Heart left ventricle (tissue), 16 donors: ENCODE data around the gene CNTNAP5. TPM values are rescaled to one million over a fixed set of nuclear protein-coding genes. Genes with fewer than 3 reads are reported as not detected.

ENCODE experiments used
- ATAC-seq, 4 donors: fragments of 200-7000 bp; cut with Tn5 transposase; one replicate each; pipeline ENCODE4 v1.9.1; 2020 to 2022; ENCODE audit warnings: moderate library complexity in 4 of 4, mild to moderate bottlenecking in 3 of 4, moderate number of reproducible peaks in 1 of 4
- DNase-seq, 5 donors: peaks; one replicate each; pipeline ENCODE4 v3.0.0-alpha.2; 2020
- H3K27ac ChIP-seq, 12 donors: fragments of 200-600 bp; sonication (generic) in 4 of 12; one replicate each; pipeline versions ENCODE4 v1.5.0 to v1.8.0; 2016 to 2022; ENCODE audit warnings: mild to moderate bottlenecking in 2 of 12
- H3K27me3 ChIP-seq, 9 donors: fragments of 200-600 bp; sonication (generic) in 2 of 9; one replicate each; pipeline versions ENCODE4 v1.5.1 to v1.8.0; 2016 to 2022; ENCODE audit warnings: mild to moderate bottlenecking in 3 of 9
- H3K36me3 ChIP-seq, 9 donors: fragments of 200-600 bp; sonication (generic) in 2 of 9; one replicate each; pipeline versions ENCODE4 v1.5.0 to v1.8.0; 2018 to 2022; ENCODE audit warnings: mild to moderate bottlenecking in 2 of 9
- H3K4me1 ChIP-seq, 12 donors: fragments of 200-600 bp; sonication (generic) in 4 of 12; one replicate each; pipeline versions ENCODE4 v1.5.0 to v1.8.0; 2016 to 2022; ENCODE audit warnings: mild to moderate bottlenecking in 3 of 12
- H3K4me3 ChIP-seq, 12 donors: fragments of 200-600 bp; sonication (generic) in 4 of 12; one replicate each; pipeline versions ENCODE4 v1.5.0 to v1.8.0; 2017 to 2022; ENCODE audit warnings: mild to moderate bottlenecking in 9 of 12, moderate library complexity in 4 of 12
- H3K9me3 ChIP-seq, 12 donors: fragments of 200-600 bp; sonication (generic) in 4 of 12; one replicate each; pipeline versions ENCODE4 v1.5.0 to v1.8.0; 2016 to 2022; ENCODE audit warnings: mild to moderate bottlenecking in 1 of 12
- CTCF ChIP-seq, 12 donors: fragments of 200-600 bp; sonication (generic) in 4 of 12; IDR thresholded peaks; one replicate each; pipeline versions ENCODE4 v1.5.0 to v1.8.0; 2018 to 2022; ENCODE audit warnings: antibody characterized with exemption in 12 of 12, mild to moderate bottlenecking in 5 of 12
- POLR2A ChIP-seq, 2 donors: fragments of 450-650 bp; IDR thresholded peaks; one replicate each; pipeline ENCODE4 v1.6.1; 2017; ENCODE audit warnings: antibody characterized with exemption in 2 of 2, mild to moderate bottlenecking in 2 of 2, moderate library complexity in 2 of 2
- WGBS, 4 donors: extraction: QIAGEN DNeasy Blood & Tissue Kit in 2 of 4; methylation state at CpG; one replicate each; pipeline versions ENCODE4 v1.1.5 to v1.1.7; 2013 to 2018; 5-methylcytosine and 5-hydroxymethylcytosine counted together
- intact Hi-C, 10 donors: fragments of 100-400 bp; cut with DNase I; formaldehyde crosslinking; loops; one replicate each; pipeline versions ENCODE4 v1.11.1 to v1.14.2; 2022
- polyA plus RNA-seq, 2 donors: library from polyadenylated mRNA; stranded (reverse); fragments of 200-250 nt; gene quantifications; one replicate each; pipeline ENCODE4 v1.2.3, GENCODE V29; 2013
- total RNA-seq, 9 donors: library from RNA; depleted of rRNA in 2 of 9; stranded (reverse); fragments of >200 nt in 2 of 9; fragmentation: NEBNext Ultra II Directional in 3 of 9; extraction: Animal tissue kit (Norgen Biotek cat#: 25700) in 3 of 9; gene quantifications; one replicate each; pipeline versions ENCODE4 v1.1.0 to v1.2.4, GENCODE V29; 2016 to 2023
- donor health status: ischemic (EF 13 %, LVEDD 7.1; RV severe dilation, severe dysfunction).
- donor health status: healthy with polysubstance abuse.
- donor health status: DM: no; HTN: yes; CAD: no.
- donor health status: DM: no; HTN: no; CAD: no.
- donor health status: ischemic (EF 25% LVEDD 6.9; RV normal size, moderate dysfunction).
- donor health status: ischemic (EF 25% LVEDD 5.7; RV mildly dilated, moderate dysfunction).
- donor health status: healthy.
- donor health status: DM: yes; HTN: yes; CAD: no.
- donor health status: ischemic (EF 35%, LVEDD 5.7; RV mildly dilated, moderate dysfunction).
- donor health status: nonischemic (EF 11% LVEDD 7.7; RV severe dilation, severe dysfunction).
- donor health status: DM: yes; HTN: yes; CAD: no.
- donor health status: PGD.
- donor health status: ischemic (EF 29% LVEDD 5.4; RV normal size, mild dysfunction).
- donor health status: nonischemic (EF 23%, LVEDD 6.1; RV moderate dilation, normal function).

CNTNAP5 gene
- total and polyA plus RNA-seq, 11 donors: not detected

GRCh38 chr2:124246170-124246569, 221.1 kb downstream of the CNTNAP5 start:
- Histone ChIP-seq H3K4me1 (no peaks in the 10 kb centered on the region), H3K9me3 (no peaks in the 10 kb centered on the region), H3K27me3 (no peaks in the 10 kb centered on the region), H3K36me3 (no peaks in the 10 kb centered on the region), H3K27ac (no peak overlapping the region), H3K4me3 (no peak overlapping the region)
- ATAC-seq (no peak), DNase-seq (no peak)
- TF ChIP-seq POLR2A (IDR thresholded peaks at IDR 0.05) (no peak), CTCF (IDR thresholded peaks at IDR 0.05) (no peak)
- WGBS, 4 donors: 83 to 90% (median 84%) methylated on average over 4 of the region's 4 CpGs
- intact Hi-C loops: no loop called here

- Histone ChIP-seq H3K4me3 (no peak overlapping the region), H3K4me1 (no peaks in the 10 kb centered on the region), H3K36me3 (no peaks in the 10 kb centered on the region), H3K27me3 (no peaks in the 10 kb centered on the region), H3K9me3 (no peaks in the 10 kb centered on the region), H3K27ac (no peak overlapping the region)
- intact Hi-C loops: no loop called here
- ATAC-seq (no peak), DNase-seq (no peak)
- TF ChIP-seq CTCF (IDR thresholded peaks at IDR 0.05): no peak
- no peak for TF ChIP-seq POLR2A (IDR thresholded peaks at IDR 0.05)
Observed at GRCh38 chr2:124248386-124248785, 223.3 kb downstream of the CNTNAP5 start.

- DNase-seq: no peak
- Histone ChIP-seq H3K4me1 (no peaks in the 10 kb centered on the region), H3K27ac (no peak overlapping the region), H3K36me3 (no peaks in the 10 kb centered on the region), H3K9me3 (no peaks in the 10 kb centered on the region), H3K27me3 (no peaks in the 10 kb centered on the region), H3K4me3 (no peak overlapping the region)
- intact Hi-C loops: no loop called here
- TF ChIP-seq POLR2A (IDR thresholded peaks at IDR 0.05) (no peak), CTCF (IDR thresholded peaks at IDR 0.05) (no peak)
- no peak for ATAC-seq
- WGBS, 4 donors: 70 to 84% (median 78%) methylated on average over 2 of the region's 2 CpGs
Observed at GRCh38 chr2:124250433-124250832, 225.3 kb downstream of the CNTNAP5 start.

GRCh38 chr2:124254621-124255020, 229.5 kb downstream of the CNTNAP5 start:
- Histone ChIP-seq H3K27ac (no peak overlapping the region), H3K4me3 (no peak overlapping the region), H3K36me3 (no peaks in the 10 kb centered on the region), H3K4me1 (no peaks in the 10 kb centered on the region), H3K27me3 (no peaks in the 10 kb centered on the region), H3K9me3 (peaks cover 0 to 2% (median 0%) of the 10 kb centered on the region in 12 donors)
- WGBS, 4 donors: 89 to 92% (median 91%) methylated on average over 5 of the region's 5 CpGs
- intact Hi-C loops: no loop called here
- DNase-seq (no peak), ATAC-seq (no peak)
- TF ChIP-seq CTCF (IDR thresholded peaks at IDR 0.05) (no peak), POLR2A (IDR thresholded peaks at IDR 0.05) (no peak)
